Measurements from ENCODE around the gene STAB2.
A peak's percentile ranks its signal among the peaks of the same experiment; 100 is the strongest.

The STAB2 gene

DNA sequence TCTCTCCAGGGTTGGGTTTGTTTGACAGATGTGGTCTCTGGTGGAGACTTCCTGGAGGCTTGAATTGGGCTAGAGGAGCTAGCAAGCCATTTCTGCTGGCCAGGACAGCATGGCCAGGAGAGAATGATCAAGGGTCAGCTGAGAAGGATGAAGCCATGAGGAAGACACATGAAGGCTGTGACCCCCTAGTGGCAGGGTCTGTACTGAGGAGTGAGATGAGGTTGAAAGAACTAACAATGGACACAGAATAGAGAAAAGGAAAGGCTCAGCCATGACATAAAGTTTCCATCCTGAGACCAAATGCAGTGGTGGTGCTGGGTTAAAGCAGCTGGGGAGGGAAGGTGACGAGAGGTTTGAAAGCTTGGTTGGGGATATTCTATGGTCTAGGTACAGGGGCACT is 164.1 kb downstream of the STAB2 start:
- no peak for DNase-seq (ENCODE audit: low spot score)

DNA sequence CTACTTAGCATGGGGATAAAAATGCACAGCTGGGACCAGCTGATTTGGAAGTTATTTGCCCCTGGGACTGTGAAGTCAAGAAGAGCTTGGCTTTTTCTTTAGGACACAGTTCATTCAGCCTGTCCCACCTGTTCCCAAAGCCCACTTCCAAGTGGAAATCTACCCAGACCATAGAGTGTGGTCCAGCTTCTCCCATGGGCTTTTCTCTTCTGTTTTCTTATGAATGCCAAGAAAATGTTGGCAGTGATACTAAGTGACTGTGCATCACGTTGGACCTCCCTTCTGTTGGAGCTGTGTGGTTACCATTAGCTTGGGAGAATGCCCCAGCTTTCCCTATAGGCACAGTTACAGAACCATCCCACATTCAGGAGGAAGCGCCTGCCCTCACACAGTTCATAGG is 164.5 kb downstream of the STAB2 start:
- DNase-seq (ENCODE audit: low spot score), result peak; percentile 18

DNA sequence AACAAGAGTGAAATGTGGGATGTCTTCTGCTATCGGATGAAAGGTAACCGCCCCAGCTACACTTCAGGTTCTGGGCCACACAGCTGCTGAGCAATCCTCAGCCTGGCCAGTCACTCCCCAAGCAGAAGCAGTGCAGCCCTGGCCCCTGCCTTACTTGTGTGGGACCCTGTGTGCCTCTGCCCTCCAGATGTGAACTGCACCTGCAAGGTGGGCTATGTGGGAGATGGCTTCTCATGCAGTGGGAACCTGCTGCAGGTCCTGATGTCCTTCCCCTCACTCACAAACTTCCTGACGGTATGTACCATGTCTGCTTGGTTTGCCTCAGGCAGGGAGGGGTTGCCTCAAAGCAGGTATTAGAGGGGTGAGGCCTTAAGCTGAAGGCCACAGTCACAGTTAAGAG is 168.4 kb downstream of the STAB2 start:
- DNase-seq (ENCODE audit: low spot score), result no peak

DNA sequence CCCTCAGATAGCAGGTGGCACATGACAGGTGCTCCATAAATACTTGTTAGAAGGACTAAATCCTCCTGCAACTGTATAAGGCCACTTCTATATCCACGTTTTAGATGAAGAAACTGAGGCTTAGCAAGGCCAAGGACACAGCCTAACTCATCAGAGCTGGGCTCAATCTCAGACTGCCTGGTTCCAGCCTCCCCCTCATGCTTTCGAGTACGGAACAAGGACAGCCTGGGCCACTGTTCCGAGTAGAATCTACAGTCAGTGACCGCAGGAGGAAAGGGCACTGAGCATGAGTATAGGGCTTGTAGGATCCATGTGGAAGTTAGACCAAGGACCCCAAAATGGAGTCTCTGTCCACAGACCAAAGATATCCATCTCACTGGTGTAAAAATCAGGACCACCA is 169.4 kb downstream of the STAB2 start:
- no peak for DNase-seq (ENCODE audit: low spot score)

DNA sequence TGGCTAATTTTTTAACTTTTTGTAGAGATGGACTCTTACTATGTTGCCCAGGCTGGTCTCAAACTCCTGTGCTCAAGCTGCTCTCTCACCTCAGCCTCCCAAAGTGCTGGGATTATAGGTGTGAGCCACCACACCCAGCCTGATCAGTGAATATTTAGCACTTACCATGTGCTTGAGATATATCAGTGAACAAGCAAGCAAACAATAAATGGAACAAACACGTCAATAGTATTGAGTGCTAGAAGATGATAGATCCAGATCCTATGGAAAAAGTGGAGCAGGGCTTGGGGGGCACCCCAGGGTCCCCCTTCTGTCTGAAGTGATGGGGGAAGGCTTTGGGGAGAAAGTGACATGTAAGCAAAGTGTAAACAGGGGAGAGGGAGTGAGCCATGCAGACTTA is 170.2 kb downstream of the STAB2 start:
- DNase-seq (ENCODE audit: low spot score), result no peak

DNA sequence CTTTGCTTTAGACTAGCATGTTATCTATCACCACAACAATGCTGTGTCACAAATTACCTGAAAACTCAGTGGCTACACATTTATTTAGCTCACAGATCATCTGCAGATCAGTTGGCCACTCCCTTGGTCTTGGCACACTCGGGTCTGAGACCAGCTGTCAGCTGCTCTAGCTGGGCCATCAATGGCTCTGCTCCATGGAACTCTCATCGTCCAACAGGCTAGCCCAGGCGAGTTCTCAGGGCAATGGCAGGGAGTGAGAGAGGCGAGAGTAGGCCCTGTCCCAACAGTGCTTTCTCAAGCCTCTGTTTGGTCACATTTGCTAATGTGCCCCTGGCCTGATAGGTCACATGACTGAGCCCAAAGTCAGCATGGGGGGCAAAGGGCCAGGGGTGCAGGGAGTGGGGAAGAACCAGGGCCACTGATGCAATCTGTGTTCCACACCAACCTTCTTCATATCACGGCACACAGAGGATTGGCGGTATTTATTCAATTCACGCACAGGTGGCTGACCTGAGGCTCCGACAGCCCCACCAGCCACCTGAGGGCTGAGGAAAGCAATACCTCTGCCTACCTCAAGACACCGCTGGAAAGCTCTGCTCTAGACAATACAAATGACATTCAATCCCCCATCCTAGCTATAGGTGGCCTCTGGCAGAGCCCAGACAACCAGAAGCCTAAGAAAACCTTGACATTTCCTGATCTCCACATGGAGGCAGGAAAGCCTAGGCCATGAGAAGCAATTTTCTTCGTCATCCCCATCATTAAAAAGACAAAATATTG is 171.4 kb downstream of the STAB2 start:
- DNase-seq (ENCODE audit: low spot score), result no peak

DNA sequence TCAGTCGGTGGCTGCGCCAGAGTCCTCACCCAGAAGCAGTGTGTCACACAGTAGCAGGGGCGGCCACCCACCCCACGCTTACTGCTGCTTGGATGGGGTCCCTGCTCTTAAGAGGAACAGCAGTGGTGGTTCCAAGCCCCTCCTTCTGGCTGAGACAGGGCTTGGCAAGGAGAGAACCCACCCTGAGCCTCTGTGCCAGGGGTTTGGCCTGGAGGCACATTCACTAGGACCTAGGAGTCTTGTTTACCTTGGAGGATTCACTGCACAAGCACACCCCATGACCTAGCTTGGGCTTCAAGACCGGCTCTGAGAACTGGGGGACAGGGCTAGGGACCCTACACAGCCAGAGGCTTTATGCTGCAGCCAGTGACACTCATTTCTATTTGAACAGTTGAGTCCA is 175.4 kb downstream of the STAB2 start:
- no peak for DNase-seq (ENCODE audit: low spot score)

DNA sequence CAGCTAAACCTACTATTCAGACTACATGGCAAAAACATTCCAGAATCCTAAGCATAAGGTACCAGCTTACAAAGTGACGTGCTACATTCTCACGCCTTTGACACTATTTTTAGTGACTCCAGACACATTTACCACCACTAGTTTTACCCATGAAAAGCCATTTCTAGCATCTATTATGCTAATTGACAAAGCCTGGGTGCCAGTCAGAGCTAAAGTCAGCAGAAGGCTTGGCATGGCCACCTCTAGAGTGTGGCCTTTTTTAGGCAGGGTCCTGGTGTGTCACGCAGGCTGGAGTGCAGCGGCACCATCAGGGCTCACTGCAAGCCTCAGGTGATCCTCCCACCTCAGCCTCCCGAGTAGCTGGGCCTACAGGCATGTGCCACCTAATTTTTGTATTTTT is 178.2 kb downstream of the STAB2 start:
- DNase-seq (ENCODE audit: low spot score), result no peak

DNA sequence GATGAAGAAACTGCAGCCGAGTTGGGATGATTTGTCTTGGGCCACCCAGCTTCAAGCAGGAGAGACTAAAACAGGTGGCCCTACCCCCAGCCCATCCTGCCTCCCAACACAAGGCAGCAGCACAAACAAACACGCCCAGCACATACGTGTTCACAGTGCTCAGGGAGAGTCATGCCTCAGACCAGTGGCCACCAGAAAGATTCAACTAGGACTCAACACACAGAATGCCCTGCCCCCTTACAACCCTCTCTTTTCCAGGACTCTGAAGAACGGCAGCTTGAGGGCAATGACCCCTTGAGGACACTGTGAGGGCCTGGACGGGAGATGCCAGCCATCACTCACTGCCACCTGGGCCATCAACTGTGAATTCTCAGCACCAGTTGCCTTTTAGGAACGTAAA is 179.0 kb downstream of the STAB2 start:
- no peak for DNase-seq (ENCODE audit: low spot score)

DNA sequence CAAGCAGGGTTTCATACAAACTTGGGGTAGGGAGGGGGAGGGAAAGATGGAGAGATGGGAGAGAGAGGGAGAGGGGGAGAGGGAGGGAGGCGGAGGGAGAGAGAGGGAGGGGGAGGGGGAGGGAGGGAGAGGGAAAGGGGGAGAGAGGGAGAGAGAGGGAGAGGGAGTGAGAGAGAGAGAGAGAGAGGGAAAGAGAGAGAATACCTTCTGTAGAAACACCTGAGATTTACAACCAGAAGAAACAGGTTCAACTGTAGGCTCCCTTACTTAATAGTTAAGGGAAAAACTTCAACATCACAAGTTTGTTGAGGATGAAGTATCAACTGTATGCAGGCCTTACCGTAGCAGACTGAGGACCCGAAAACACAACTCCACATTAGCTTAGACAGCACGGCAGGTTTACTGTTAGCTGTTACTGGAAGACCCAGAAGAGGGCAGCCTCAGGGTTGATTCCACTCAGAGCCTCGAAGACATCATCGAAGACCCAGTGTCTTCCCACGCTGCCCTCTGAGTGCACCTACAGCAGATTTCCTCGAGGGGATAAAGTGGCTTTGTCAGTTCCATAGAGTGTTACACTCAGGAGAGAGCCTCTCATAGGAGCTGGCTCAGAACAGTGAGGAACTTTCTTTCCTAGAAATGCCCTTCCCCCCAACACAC is 181.5 kb downstream of the STAB2 start:
- DNase-seq (ENCODE audit: low spot score), result no peak

DNA sequence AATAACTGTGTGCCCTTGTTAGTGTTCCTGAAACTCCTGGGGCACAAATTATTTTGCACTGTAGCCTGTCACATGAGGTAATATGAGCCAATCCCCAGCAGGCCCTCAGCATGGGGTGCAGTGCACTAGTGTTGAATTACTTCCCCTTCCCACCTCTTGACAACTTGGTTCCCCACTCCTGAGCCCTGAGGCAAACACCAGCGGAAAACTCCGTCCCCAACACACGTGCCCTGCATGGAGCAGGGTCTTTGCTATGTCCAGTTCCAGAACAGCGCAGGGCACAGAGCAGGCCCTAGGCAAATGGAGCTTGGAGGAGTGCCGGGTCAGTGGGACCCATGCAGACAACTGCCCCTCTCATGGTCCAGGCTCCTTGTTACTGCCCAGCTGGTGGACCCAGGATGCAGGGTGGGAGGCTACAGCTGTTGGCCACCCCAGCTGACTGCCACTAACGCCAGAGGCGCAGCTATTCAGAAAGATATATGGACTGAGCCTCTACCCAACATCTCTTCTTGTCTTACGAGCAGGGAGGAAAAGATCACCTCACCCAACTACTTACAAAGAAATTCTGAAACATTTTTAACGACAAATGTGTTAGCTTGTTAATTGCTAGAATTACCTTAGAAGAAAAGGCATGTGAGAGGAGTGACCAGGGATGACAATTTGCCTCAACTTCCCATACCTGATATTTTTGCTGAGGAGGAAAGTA is 182.3 kb downstream of the STAB2 start:
- no peak for DNase-seq (ENCODE audit: low spot score)

DNA sequence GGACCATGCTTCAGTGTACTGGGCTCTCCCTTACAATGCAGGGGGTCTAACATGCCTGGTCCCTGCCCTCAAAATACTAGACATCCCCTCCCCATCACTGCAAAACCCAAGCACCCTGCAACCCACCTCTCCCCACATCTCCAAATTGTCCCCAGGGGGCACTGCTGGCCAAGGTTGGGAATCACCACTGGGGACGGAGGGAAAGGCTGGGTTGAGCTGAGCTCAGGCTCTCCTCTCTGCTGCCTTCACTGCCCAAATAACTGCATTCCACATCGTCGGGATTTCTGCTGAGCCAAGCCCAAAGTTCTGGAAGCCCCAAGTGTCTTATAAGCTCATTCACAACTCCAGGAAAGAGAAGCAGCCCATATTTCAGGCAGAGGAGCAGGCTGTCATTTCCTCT is 184.4 kb downstream of the STAB2 start:
- peak; percentile 58 for DNase-seq (ENCODE audit: low spot score)

DNA sequence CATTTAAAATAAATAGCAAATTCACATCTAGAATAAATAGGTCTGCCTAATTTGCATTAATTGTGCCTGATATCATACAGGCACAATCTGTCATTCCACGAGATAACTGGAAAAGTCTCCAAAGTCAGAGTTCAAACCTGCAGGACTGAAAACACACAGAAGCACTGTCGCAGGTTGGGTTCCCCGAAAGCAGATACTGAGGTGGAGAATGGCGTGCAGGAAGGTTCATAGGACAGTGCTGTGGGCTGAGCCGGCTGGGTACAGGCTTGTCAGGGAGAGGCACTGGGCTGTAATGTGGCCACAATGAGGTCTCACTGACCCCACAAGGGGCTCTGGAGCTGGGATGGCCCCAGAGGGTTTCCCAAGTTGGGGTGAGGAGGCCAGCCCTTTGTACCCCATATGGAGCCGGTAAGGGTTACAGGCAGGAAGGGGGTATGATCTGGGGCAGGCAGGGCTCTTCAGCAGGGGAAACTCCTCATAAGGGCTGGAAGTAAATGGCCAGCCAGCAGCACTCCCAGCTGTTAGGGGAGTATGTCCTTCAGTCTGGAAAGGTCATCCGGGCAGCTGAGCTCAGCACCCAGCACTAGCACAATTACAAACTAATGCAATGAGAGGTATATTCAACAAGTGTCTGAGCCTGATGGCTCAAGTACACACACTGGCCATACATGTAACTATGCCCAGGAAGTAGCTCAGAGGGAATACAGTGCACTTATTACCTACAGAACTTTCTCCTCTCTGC is 185.5 kb downstream of the STAB2 start:
- no peak for DNase-seq (ENCODE audit: low spot score)

DNA sequence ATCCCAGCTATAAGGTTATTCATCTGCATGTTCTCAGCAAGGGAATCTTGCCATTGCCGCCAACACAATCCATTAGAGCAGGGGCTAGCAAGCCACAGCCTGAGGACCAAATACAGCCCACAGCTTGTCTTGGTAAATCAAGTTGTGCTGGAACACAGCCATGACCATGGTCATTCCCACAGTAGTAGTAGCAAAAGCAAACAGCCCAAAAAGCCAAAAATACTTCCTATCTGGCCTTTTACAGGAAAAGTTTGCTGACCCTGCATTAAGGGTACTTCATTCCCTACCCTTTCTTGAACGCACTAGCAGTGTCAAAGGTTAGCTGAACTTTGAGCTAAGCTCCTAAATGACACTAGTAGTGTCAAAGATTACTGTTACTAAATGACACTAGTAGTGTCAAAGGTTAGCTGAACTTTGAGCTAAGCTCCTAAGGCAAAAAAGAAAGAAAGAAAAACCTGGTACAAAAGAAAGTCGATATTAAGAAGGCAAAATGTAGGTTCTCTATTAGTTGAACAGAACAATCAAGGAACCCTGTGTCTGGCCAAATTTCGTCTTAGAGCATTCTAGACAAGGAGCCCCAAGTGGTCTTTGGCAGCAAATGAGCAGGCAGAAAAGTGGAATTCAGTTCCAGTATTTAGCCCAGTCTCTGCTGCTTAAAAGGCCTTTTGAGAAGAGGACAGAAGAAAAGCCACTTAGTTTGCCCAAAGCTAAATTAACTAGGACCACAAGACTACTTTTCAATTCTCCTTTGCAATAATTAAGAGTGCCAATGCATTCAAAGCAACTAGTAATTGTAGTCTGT is 186.2 kb downstream of the STAB2 start:
- DNase-seq (ENCODE audit: low spot score), result no peak

DNA sequence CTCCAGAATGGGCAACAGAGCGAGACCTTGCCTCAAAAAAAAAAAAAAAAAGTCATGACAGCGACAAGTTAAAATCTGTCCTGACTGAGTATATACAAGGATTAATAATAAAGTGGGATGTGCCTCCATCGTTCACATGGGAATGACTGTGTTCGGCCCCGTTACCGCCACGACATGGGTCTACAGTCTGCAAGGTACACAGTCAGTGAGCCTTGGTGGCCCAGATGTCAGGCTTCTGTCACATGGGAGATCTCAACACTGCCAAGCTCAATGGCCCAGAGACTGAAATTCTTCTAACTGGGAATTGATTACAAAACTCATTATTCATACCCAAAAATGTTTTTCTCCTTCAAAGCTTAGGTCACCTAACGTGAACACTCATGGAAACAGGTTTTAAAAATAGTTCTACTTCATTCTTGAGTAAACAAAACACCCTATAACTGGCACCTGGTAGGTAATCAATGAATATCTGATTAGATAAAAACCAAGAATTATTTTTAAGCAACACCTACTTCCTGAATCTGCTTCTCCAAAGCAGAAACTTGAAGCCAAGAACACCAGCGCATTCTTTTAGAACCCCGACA is 188.0 kb downstream of the STAB2 start:
- no peak for DNase-seq (ENCODE audit: low spot score)

DNA sequence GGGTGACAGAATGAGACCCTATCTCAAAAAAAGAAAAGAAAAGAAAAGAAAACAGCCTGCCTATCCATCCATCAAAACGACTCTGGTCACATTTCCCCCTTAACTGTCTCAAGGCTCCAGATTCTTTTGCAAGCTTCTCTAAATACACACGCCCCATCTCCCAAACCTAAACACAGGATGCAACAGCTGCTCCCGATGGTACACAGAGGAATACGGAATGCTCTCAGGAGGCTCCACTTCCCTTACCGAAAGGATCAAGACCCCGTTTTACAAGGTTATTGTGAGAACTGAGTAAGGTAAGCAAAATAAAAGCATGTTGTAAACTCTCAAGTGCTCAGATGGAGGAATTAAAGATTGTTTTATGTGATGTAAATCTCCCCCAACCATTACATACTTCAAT is 191.7 kb downstream of the STAB2 start:
- no peak for DNase-seq (ENCODE audit: low spot score)

DNA sequence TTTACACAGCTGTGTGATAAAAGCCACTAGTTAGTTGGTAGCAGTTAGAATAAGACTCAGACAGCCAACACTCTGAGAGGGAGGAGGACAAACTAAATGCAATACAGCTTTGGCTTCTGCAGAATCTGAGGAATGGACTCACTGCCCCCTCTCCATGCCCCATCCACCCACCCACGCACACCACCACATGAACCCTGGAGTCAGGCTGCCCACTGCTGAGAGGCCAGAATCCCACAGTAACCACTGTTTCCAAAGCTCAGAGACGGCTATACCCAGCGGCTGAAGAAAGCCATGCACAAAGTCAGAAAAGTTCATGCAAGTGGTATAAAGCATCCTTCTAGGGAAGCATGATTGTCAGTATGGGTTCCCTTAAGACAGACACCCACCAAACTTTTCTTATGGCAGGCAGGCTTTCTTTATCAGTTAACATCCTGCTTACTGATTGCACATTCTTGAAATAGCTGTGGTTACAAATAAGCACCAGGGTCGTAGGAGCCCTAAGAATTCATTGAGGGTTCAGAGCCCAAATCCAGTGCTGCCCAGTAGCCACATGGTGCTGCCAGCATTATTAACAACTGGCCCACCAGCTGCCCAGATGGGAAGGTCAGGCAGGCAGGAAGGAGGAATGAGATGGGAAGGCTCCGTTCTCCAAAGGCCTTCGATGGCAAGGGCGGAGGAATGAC is 192.5 kb downstream of the STAB2 start:
- DNase-seq (ENCODE audit: low spot score), result no peak

DNA sequence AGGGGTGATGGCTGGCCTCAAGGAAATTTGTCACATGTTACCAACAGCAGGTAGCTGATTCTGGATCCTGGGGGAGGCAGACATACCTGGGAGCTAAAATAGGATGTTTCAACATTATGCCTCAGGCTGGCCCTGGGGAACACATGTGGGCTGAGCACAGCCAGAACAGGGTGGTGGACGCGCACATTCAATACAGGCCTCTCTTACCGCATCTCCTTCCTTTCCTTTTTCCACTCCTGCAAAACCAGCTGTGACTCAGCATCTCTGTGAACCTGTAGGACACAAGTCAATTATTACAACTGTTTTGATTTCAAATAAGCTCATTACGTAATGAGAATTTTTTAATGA is 193.0 kb downstream of the STAB2 start:
- no peak for DNase-seq (ENCODE audit: low spot score)

DNA sequence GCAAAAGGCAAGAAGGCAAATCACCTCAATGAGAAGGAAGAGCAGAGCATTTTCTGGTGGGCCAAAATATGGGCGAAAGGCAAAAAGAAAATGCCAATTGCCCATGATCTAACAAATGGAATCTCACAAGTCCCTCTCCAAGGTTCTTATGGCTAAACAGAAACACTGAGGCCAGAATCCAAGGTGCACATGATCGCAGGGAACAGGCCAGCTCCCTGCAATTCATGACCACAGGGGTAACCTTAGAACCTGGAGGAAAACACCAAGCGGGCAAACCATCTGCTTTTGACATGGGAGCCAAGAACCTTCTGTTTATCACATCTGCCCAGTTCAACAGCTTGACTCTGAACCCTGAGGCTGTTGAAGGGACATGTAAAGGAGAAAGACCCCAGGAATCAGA is 193.9 kb downstream of the STAB2 start:
- DNase-seq (ENCODE audit: low spot score), result no peak

DNA sequence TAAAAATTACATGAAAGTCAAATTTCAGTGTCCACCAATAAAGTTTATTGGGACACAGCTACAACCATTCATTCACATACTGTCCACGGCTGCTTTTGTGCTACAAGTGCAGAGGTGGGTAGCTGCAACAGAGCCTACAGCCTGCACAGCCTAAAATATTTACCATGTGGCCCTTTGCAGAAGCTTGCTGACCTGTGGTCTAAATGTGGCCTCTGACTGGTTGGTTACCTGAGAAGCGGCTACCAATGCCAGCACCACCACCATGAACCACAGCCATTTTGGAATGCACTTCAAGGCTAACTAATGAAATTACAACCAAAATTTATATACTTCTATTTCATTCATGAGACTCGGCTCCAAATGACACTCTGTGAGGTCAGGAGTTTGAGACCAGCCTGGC is 195.3 kb downstream of the STAB2 start:
- DNase-seq (ENCODE audit: low spot score), result no peak
